ENCODE results near the gene ARL8B.

Gene ARL8B

DNA sequence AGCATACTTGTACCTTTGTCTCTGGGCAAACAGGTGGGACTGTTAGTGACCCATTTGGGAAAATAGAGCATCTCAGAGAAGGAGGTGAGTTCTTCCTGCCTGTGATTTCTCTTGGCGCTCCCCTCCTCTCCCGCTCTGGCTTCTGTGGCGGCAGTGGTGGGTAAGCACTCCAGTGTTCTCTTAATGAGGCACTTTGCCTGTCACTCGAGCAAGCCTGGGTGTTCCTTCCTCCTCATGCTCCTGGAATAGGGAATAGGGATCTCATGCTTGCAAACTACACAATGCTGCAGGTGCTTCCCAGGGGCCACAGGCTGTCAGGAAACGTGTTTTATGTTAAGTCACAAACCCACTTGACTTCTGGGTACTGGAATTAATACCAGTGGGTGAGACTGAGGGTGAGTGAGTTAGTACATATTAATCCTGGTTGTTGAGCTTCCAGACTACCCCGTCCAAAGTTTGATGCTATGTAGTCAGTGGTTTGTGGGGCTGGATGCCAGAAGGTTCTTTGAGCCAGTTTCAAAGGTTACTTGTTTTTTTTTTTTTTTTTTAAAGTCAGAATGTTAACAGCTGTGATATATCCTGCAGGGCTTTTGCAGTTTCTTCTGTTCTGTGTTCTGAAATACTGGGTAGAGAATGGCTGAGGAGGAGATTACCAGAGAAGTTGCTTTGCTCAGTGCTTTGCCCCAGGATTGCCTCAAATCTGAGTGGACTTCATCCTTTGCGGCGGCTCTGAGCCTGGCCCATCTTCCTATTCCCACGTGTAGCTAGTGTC, 95.9 kb downstream of the ARL8B start:
- DNase-seq = no peak

DNA sequence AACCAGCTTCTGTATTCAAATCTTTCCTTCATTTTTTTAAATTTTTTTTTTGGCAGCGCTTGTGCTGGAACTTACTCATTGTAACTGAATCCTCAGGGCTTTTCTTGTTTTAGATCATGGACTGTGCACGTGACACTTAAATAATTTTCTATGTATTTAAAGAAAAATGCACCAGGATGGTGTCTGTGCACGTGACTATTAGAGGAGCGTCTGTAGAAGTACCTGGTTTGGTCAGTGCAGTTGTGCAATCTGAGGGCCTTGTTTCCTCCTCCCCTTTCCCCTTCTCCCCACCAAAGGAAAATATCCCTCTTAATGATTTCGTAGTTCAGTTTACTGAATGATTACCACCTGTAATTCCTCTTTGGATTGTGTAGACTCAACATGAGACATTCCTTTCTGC, 96.7 kb downstream of the ARL8B start:
- no peak for DNase-seq

DNA sequence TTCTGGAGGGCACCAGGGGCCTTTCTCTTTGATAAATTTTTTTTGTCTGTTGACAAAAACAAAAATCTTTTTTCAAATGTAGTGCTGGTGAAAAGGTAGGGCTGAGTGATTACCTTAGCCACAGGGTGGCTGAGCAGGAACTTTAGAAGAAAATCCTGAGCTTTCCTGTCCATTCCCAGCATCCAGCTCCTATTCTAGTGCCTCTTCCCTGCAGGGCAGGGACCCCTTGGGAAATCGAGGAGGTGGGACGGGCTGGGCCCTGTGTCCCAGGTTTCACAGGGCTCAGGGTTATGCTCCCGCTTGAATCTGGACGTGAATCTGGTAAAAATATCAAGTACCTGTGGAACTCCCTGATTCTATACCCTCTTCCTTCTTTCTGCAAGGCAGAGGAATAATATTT, 97.1 kb downstream of the ARL8B start:
- DNase-seq = no peak

DNA sequence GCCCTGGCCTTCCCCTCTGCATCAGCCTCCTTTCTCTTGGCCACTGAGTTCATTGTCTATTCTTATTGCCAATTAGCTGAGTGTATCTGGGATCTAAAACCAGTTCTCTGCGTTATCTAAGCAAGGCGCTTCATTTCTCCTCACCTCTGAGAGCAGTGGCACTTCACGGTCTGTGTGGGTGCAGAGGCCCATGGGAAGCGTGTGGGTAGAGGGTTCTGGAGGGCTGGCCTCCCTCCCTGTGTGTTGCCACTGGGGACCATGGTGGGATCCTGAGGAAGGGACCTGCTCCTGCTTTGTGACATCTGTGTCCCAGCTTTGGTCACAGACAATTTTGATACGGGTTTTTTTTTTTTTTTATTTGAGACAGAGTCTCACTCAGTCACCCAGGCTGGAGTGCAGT, 98.1 kb downstream of the ARL8B start:
- no peak for DNase-seq

DNA sequence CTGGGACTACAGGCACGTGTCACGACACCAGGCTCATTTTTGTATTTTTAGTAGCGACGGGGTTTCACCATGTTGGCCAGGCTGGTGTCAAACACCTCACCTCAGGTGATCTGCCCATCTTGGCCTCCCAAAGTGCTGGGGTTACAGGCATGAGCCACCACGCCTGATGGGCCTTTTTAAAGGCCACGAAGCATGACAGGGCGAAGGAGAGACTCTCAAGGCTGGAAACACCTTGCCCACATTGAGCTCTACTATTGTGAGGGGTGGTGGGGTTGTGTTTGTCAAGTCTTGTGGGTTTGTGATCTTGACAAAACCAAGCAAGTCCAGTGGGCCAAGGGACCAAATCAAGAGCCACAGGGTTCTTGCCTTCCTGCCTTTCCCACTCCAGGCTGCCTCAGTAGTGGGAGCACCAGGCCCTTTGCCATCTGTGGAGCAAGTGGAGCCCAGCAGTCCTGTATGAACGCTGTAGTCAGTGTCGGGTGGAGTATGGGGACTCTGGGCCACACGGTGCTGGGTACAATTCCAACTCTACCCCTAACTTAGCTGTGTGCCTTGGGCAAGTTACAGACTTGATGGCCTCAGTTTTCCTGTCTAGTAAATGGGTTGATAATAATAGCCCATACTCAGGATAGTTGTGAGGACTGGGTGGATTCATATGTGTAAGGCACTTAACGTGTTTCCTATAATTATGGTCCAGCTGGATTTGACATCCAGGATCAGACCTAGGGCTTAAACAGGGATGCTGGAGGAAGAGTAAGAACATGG, 98.8 kb downstream of the ARL8B start:
- no peak for DNase-seq

DNA sequence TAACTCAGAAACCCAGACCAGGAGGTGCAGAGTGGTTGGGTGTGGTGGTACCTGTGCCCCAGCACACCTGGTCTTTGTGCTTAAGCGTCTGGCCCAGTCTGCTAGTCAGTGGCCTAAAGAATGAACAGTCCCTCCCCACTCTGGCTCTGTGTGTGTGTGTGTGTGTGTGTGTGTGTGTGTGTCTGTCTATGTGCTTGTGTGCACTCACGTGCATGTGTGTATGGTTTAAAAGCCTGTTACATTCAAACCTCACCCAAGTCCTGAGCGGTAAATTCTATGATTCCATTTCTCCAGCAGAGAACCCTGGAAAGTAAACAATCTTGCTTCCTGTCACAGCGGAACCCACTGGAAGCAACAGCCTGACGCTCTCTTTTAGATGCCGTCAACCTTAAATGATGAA, 99.6 kb downstream of the ARL8B start:
- no peak for DNase-seq

DNA sequence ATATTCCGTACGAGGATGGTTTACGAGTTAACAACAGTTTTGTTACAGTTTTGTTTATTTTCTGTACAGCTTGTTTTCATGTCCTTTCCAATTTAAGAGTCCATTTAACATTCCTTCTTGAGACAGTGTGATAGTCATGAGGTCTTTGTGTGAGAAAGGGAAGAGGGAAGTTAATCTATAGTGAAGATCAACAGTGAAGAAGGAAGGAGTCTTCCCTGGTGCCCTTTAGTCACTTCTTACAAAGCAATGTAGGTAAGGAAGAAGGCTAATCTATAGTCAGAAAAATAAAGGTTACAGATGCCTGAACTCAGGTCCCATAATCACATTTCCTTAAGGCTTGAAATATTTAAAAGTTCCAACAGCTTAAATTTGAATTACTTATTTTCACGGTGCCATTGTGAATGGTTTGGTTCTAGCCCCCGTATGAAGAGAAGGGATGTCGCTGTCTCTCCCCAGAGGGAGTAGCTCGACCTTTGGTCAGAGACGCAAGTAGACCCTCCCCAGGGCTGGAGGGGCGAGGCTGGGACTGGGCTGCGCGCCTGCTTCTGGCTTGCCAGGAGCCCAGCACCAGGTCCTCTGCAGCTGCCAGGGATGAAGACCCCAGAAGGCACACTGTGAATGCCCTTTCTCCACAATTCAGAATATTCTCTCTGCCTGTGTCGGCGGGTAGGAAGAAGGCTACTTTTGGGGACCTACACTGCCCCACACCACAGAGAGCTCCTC, 100.4 kb downstream of the ARL8B start:
- DNase-seq = no peak

DNA sequence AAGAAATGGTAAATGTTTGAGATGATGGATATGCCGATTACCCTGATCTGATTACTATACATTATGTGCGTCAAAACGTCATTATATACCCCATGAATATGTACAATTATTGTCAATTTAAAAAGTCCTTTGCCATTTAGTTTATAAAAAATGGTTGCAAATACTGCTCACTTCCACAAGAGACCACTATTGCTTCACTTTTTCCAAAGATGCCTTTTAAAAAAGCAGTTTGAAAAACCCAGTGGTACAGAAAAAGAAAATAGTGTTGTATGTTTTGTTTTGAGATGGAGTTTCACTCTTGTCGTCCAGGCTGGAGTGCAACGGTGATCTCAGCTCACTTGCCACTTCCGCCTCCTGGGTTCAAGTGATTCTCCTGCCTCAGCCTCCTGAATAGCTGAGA, 104.7 kb downstream of the ARL8B start:
- no peak for DNase-seq

DNA sequence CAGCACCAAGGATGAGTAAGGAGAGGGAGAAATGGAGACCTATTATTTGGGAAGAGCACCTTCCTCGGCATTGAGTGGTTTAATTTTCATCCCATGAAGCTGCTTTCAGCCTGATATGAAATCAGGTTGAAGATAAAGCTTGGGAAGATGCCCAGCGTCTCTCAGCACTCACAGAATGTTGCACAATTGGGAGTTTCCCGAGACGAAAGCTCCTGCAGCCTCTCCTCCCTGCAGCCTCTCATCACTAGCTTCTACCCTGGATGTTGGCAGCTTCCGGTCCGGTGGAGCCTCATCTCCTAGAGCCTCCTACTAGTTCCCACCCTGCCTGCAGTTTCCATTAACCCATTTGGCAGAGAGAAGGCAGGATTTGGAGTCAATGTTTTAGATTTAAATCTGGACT, 105.7 kb downstream of the ARL8B start:
- no peak for DNase-seq

DNA sequence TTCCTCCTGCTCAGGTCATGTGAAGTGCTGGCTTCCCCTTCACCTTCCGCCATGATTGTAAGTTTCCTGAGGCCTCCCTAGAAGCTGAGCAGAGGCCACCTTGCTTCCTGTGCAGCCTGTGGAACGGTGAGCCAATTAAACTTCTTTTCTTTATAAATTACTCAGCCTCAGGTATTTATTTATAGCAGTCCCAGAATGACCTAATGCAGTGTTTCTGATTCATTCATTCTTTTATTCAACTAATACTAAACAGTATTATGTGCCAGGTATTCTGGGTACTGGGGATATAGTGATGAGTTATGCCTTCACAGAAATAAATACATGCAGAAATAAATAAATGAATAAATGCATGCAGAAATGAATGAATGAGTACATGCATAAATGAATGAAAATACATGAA, 107.3 kb downstream of the ARL8B start:
- DNase-seq = no peak
